Pancreas (tissue), 10 donors: Measurements from ENCODE around the gene CNOT4. TPM values are rescaled to one million over a fixed set of nuclear protein-coding genes. Genes with fewer than 3 reads are reported as not detected.

Experiments used
- ATAC-seq, 4 donors: fragments of 200-7000 bp; cut with Tn5 transposase; one replicate each; pipeline versions ENCODE4 v1.8.0 to v1.9.1; 2020; ENCODE audit warnings: mild to moderate bottlenecking in 4 of 4, moderate library complexity in 4 of 4
- DNase-seq, 6 donors: peaks; one replicate each; pipeline ENCODE4 v3.0.0-alpha.2; 2020
- FAIRE-seq: peaks from 2 replicates; lab custom pipeline; 2012; peaks lifted over from hg19 to GRCh38; lab: Jason Lieb, UNC
- H3K27ac ChIP-seq, 4 donors: fragments of 200-600 bp; sonication (generic); 1 replicate in 3 of 4; 2 replicates in 1 of 4; pipeline versions ENCODE4 v1.5.0 to v1.8.0; 2020
- H3K27me3 ChIP-seq, 4 donors: fragments of 200-600 bp; one replicate each; pipeline ENCODE4 v1.8.0; 2021
- H3K36me3 ChIP-seq, 3 donors: fragments of 200-600 bp; sonication (generic) in 1 of 3; one replicate each; pipeline versions ENCODE4 v1.5.0 to v1.8.0; 2020 to 2021
- H3K4me1 ChIP-seq, 3 donors: fragments of 200-600 bp; one replicate each; pipeline ENCODE4 v1.8.0; 2021
- H3K4me3 ChIP-seq, 4 donors: fragments of 200-600 bp; sonication (generic) in 2 of 4; one replicate each; pipeline versions ENCODE4 v1.5.0 to v1.8.0; 2020 to 2021
- H3K9me3 ChIP-seq, 4 donors: fragments of 200-600 bp; one replicate each; pipeline ENCODE4 v1.8.0; 2021
- CTCF ChIP-seq, 4 donors: fragments of 200-600 bp; sonication (generic) in 3 of 4; IDR thresholded peaks; one replicate each; pipeline versions ENCODE4 v1.5.0 to v1.8.0; 2021; ENCODE audit warnings: antibody characterized with exemption in 4 of 4
- WGBS, 2 donors: extraction: QIAGEN DNeasy Blood & Tissue Kit; methylation state at CpG; one replicate each; pipeline ENCODE4 v1.1.7; 2013; 5-methylcytosine and 5-hydroxymethylcytosine counted together
- intact Hi-C, 3 donors: fragments of 100-400 bp; cut with DNase I; formaldehyde crosslinking; loops; one replicate each; pipeline versions ENCODE4 v1.11.1 to v1.14.2; 2022
- polyA plus RNA-seq, 2 donors: library from polyadenylated mRNA; stranded (reverse); fragments of 200-250 nt; gene quantifications; one replicate each; pipeline ENCODE4 v1.2.3, GENCODE V29; 2013
- total RNA-seq, 6 donors: library from RNA; stranded (reverse); fragmentation: NEBNext Ultra II Directional in 4 of 6; extraction: Animal tissue kit (Norgen Biotek cat#: 25700) in 4 of 6; gene quantifications; one replicate each; pipeline versions ENCODE4 v1.2.1 to v1.2.4, GENCODE V29; 2021 to 2023
- donor health status: healthy with polysubstance abuse.
- donor health status: DM: no; HTN: no; CAD: no; lungs with moderate emphysema.
- donor health status: DM: no; HTN: no; CAD: no.
- donor health status: control.
- donor health status: control.
- donor health status: Bipolar disorder and iron deficiency.
- donor health status: DM: yes; HTN: yes; CAD: no.
- donor health status: DM: no; HTN: no; CAD: no.
- donor health status: DM: no; HTN: no; CAD: no.
- donor health status: DM: yes; HTN: yes; CAD: no.

CNOT4 gene
- total and polyA plus RNA-seq, 8 donors: 5.5 to 15.0 (median 10.3) TPM

DNA sequence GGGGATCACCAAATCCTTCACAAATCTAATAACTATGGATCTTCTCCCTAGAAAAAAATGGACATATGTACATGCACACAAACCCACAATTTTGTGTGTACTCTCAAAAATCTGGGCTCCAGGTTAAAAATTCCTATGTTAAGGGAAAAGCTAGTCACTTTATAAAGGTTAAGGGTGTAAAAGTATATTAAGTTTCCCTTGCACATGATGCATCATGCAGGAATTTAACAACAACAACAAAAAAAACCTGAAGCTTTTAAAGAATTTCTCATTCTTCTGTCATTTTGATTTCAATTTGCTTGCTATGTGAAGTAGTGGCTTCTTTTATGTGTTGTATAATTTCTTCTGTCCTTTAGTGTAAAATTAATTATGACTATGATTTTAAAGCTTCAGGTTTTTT, 123.7 kb downstream of the CNOT4 start:
- intact Hi-C loops: no loop called here
- peaks cover 0 to 13% (median 7%) of the 10 kb centered on the region in 3 donors for H3K4me1 ChIP-seq
- TF ChIP-seq CTCF (IDR thresholded peaks at IDR 0.05): no peak
- no peaks in the 10 kb centered on the region for H3K9me3 ChIP-seq
- no peak for FAIRE-seq
- no peak overlapping the region for H3K4me3 ChIP-seq
- no peaks in the 10 kb centered on the region for H3K36me3 ChIP-seq
- ATAC-seq: no peak
- H3K27ac ChIP-seq: no peak overlapping the region
- no peak for DNase-seq
- no peaks in the 10 kb centered on the region for H3K27me3 ChIP-seq

DNA sequence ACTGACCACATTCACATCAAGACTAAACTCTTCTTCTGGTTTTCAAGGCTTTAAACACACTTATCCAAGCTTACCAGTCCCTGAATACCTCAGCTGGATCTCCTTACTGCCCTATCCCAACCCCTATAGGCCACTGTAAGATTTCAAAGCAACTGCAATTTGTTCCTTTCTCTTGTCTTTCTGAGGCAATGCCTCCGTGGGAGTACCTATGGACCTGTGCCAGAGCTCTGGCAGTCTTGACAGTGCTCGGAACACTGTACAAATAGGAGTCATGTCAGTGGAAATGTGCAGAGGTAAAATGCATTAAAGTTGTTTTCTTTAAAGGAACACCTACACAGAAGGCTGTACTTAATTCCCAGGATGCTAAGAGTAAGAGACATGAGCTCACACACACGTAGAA, 124.7 kb downstream of the CNOT4 start:
- TF ChIP-seq CTCF (IDR thresholded peaks at IDR 0.05): no peak
- 29% methylated on average over 3 of the region's 3 CpGs for whole genome bisulfite sequencing, 2 donors
- peaks cover 0 to 7% (median 7%) of the 10 kb centered on the region in 3 donors for H3K4me1 ChIP-seq
- ATAC-seq: peak; percentile 43 to 68 (median 59)
- H3K36me3 ChIP-seq: no peaks in the 10 kb centered on the region
- FAIRE-seq: no peak
- no peaks in the 10 kb centered on the region for H3K27me3 ChIP-seq
- DNase-seq: peak in 3 of 6 donors; percentile 17 to 44 (median 21)
- intact Hi-C loops: no loop called here
- no peak overlapping the region for H3K27ac ChIP-seq
- H3K9me3 ChIP-seq: no peaks in the 10 kb centered on the region
- H3K4me3 ChIP-seq: no peak overlapping the region

DNA sequence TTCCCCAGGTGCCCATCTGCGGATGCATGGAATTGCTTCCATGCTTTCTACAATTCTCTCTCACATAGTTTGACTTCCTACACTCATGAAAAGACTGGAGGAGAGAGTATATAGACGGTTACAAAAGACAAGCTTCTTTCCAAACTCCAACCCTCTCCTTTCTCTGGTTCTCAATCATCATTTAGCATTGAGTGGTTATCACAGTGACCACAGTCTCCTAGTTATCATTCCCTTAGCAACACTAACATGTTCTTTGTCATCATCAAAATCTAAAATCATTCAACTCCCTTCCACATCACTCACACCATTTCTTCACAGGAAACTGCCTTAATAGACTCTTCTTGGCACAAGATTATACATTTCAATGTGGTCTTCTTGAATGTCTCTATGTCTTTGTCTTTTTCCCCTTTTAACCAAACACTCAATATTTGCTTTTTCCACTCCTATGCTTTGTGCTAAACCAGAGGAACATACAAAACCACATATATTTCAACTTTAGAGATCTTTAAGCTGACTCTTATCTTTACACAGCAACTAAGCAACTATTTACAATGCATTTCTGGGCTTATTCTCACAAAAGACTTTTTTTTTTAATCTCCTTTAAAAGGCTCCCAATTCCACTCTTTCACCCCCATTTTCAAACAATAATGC, 126.3 kb downstream of the CNOT4 start:
- no peak for FAIRE-seq
- 90% methylated on average over 2 of the region's 2 CpGs for WGBS, 2 donors

DNA sequence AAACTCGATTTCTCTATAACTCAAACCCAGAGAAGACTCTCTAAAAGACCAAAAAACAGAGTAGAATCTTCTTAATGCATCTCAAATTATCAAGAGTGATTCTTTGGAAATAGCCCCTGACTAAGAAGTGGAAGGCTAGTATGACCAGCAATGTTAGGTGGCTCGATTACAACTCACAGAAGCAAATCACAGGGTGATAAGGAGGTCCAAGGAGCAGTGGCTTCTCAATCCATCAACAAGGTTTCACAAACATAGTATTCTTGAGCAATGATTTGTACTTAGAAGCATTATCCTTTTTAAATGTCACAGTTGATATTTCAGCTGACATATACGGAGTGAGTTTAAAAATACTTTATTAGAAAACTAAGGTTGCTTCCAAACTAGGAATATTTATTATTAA, 127.7 kb downstream of the CNOT4 start:
- H3K36me3 ChIP-seq: no peaks in the 10 kb centered on the region
- H3K4me3 ChIP-seq: no peak overlapping the region
- intact Hi-C loops: no loop called here
- H3K27me3 ChIP-seq: no peaks in the 10 kb centered on the region
- peaks cover 0 to 7% (median 3%) of the 10 kb centered on the region in 3 donors for H3K4me1 ChIP-seq
- no peak overlapping the region for H3K27ac ChIP-seq
- ATAC-seq (no peak), DNase-seq (no peak), FAIRE-seq (no peak)
- WGBS, 2 donors: 60% methylated on average over 3 of the region's 3 CpGs
- no peaks in the 10 kb centered on the region for H3K9me3 ChIP-seq
- no peak for TF ChIP-seq CTCF (IDR thresholded peaks at IDR 0.05)

More for the DNA sequence above, 126.3 kb downstream of the CNOT4 start:
- no peaks in the 10 kb centered on the region for H3K27me3 ChIP-seq
- ATAC-seq: no peak
- H3K4me3 ChIP-seq: no peak overlapping the region
- peaks cover 0 to 7% (median 3%) of the 10 kb centered on the region in 3 donors for H3K4me1 ChIP-seq
- intact Hi-C loops: no loop called here
- no peak overlapping the region for H3K27ac ChIP-seq
- no peak for TF ChIP-seq CTCF (IDR thresholded peaks at IDR 0.05)
- DNase-seq: no peak
- H3K9me3 ChIP-seq: no peaks in the 10 kb centered on the region
- no peaks in the 10 kb centered on the region for H3K36me3 ChIP-seq

DNA sequence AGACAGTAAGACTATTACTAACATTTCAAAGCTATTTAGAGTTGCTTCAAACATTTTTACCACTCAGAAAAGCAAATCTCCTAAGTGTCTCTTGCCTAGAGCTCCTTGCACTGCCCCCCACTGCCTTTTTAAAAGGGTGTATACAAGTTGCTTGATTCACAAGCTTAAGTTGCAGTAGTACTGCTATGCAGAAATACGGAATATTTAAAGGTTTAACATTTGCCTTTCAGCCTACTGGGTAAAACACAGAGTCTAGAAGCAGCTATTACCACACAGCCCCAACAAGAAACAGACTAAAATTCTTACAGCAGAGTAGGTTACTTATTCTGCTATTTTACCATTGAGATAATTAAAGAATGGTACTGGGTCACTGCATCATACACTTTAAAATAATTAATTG, 128.5 kb downstream of the CNOT4 start:
- intact Hi-C loops: no loop called here
- Histone ChIP-seq H3K4me1 (peaks cover 0 to 7% (median 3%) of the 10 kb centered on the region in 3 donors), H3K9me3 (no peaks in the 10 kb centered on the region), H3K27ac (no peak overlapping the region), H3K4me3 (no peak overlapping the region), H3K27me3 (no peaks in the 10 kb centered on the region), H3K36me3 (no peaks in the 10 kb centered on the region)
- FAIRE-seq (no peak), ATAC-seq (no peak), DNase-seq (no peak)
- TF ChIP-seq CTCF (IDR thresholded peaks at IDR 0.05): no peak
- 98 to 99% methylated on average over 1 of the region's 1 CpG for WGBS, 2 donors
